K562 (cell line): ENCODE data around the gene NBDY.

Experiments used
- CHCHD3 ChIP-seq: fragments of 250-450 bp; sonication (Bioruptor Pico); IDR thresholded peaks from 2 replicates; pipeline ENCODE4 v2.1.2; 2022; ENCODE audit warnings: mild to moderate bottlenecking
- MED1 ChIP-seq: sonication (generic); formaldehyde crosslinking; IDR thresholded peaks from 2 replicates; pipeline ENCODE4 v1.8.1; 2023; ENCODE audit warnings: missing genetic modification reagents, borderline replicate concordance
- MEF2D ChIP-seq: conservative IDR thresholded peaks from 2 replicates; pipeline ENCODE4 v1.6.1; 2016; ENCODE audit warnings: low read depth, missing genetic modification characterization, missing compliant biosample characterization
- TF ChIP-seq, protein P1 (sequence below): fragments of 250-450 bp; sonication (Bioruptor Pico); IDR thresholded peaks from 2 replicates; pipeline ENCODE4 v1.9.0; 2021; ENCODE audit warnings: mild to moderate bottlenecking

- TF ChIP-seq MED1 (CRISPR knock-in tag) (no peak), MEF2D (tag) (no peak), CHCHD3 (CRISPR knock-in tag) (no peak)
- TF ChIP-seq, protein P1, sequence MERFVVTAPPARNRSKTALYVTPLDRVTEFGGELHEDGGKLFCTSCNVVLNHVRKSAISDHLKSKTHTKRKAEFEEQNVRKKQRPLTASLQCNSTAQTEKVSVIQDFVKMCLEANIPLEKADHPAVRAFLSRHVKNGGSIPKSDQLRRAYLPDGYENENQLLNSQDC (CRISPR knock-in tag), result no peak
Measured at GRCh38 chrX:56729152-56729850, at the start of gene NBDY.
